NCI-H2196 treated with DMSO at 0.1 percent for 48 hours (cell line): ENCODE data around the gene SLC9A3.

ENCODE experiments used
- DNase-seq: peaks from one replicate; lab custom pipeline; 2025; ENCODE audit not compliant: unreplicated experiment; lab: John Stamatoyannopoulos, UW

Gene SLC9A3

GRCh38 chr5:527646-528628 is 3.7 kb upstream of the SLC9A3 start:
- DNase-seq, result no peak

DNA sequence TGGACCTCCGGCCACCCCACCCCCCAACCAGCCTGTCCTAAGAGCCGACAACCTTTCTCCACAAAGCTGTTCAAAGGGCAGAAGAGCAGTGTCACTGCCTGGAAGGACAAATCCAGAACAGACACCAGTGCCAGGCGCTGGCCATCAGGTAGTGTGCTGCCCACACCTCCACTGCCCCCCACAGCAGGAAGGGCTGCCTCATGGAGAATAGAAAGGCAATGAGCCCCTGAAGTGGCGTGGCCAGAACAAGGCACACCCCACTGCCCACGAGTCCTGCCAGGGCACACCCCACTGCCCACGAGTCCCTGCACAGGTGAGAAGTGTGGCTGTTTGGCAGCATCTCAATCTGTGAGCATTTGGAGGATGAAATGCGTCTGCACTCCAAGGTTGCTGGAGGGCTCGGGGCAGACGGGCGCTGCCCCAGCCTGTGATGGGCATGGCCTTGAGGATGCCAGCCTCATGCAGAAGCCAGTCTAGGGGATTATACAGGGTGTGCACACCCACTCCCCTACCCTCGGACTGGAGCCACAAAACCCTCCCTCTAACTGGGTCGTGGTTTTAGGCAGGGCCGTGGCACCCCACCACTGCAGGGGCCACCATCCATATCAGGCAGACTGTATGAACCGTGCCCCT is 2.3 kb upstream of the SLC9A3 start:
- DNase-seq, result no peak

DNA sequence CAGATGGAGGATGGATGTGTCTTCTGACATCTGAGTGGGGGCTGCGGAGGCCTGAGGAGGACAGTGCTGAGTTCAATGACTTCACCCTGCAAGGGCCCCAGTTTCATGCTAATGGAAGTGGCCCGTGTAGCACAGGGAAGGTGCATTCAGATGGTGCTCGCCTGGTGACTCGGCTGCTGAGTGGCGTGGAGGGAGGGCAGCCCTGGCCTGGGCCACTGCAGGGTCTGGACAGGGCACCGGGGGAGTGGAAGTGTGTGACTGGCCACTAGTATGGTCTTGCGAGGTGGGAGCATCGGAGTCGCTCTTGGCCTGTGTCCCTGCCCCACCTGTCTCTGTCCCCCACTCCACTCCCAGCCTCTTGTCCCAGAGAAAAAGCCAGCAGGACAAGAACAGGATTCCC is 1.7 kb upstream of the SLC9A3 start:
- DNase-seq, result no peak

DNA sequence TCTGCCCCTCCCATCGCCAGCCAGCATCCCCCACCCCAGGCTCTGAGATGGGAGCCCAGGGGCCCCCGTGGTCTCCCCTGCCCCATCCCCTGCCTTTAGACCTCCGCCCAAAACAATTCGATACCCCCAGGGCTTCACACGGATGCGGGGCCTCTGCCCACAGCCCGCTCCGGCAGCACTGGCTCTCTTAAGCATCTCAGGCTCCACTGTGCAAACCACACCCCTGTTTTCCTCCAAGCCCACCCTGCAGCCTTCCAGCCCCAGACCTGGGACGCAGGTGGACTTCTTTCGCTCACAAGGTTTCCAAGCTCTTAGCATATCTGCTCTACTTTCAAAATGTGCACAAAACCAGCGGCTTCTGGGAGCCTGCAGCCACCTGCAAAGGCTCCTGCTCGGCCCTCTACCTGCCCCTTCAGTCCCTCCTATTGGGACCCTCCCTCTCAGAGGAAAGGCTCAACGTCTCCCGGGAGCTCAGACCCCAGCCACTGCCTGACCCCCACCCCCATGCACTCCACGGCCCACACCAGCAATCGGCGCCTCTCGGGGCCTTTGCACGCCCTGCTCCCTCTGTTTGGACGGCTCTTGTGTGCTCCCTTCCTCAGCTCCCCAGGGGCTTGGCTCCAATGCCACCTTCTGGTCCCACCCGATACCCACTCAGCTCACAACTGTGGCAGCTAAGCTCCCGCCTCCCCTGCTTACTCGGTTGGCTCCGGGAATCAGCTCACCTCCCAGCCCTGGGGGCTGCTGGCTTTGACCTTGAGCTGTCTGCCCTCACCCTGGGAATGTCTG is 918 bp upstream of the SLC9A3 start:
- DNase-seq, result no peak

DNA sequence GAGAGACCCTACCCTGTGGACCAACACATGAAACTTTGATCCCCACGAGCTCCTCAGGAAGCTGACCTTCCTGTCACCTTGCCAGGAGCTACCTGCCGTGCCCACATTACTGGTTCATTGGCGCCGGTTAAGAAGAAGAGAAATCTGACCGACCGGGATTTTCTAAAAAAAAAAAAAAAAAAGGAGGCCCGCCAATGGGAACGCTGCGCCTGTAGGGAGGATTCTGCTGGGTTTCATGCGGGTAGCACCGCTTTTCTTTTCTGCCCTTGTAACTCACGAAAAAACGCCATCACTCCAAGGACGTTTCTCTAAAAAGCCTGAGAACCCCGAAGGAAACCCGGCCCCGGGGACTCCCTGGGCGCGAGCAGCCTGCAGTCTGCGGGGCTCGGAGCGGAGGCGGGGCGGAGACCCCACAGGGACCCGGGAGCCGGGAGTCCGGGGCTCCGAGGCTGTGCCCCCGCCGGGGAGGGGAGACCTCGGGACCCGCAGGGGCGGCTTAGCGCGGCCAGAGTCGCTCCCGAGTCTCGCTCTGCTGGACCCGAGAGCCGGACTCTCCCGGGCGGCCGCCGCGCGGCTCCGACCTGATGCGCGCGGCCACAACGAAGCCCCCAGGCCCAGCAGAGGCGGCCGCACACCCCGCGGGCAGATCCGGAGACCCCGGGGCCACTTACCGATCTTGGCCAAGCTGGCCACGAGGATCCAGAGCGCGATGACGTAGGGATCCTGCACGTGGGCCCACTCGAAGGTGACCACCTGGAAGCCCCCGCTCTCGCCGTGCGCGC is 617 bp downstream of the SLC9A3 start:
- DNase-seq, result no peak

DNA sequence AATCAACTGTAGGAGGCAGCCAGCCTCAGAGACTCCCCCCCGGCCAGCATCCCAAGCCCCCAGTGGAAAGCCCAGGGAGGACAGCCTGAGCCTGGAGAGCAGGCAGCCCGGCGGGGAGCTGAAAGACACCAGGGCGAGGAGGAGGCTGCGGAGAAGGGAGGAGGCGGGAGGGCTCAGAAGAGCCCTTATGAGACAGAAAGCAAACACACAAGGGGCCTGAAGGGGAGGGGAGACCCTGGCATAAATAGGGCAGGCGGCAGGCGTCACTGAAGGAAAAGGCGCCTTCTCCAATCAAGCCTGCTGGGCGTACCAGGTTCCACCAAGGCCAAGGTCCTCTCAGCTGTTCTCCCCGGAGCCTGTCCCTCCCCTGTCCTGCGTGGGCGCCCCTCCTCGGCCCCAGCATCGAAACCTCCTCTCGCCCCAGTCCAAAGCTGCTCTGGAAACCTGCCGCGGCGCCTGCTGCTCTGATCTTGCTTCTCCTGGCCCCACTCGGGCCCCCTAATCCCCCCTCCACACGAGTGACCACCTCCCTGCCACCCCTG is 1.3 kb downstream of the SLC9A3 start:
- DNase-seq, result no peak

- DNase-seq, result no peak
These were observed 2.1 kb downstream of the SLC9A3 start for GRCh38 chr5:522116-522515.

- no peak for DNase-seq
These were observed 2.6 kb downstream of the SLC9A3 start for GRCh38 chr5:521680-522079.

DNA sequence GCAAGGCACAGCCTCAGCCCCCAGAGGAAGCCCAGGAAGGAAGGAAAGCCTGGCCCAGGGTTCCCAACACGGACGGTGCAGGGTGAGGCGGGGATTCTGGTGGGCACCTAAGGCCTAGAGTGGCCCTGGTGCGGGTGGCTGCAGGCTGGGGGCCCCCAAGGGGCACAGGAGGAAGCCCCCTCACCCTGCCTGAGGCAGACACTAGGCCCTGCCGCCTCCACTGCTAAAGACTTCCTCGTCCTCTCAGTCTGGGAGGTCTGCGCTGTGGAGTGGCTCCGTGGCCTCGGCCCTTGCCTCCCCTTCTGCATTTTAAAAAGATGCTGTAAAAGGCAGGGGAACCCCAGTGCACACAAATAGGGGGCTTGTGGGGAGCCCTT is 3.4 kb downstream of the SLC9A3 start:
- DNase-seq, result no peak

- DNase-seq, result no peak
These were observed 3.9 kb downstream of the SLC9A3 start for GRCh38 chr5:520196-520849.

DNA sequence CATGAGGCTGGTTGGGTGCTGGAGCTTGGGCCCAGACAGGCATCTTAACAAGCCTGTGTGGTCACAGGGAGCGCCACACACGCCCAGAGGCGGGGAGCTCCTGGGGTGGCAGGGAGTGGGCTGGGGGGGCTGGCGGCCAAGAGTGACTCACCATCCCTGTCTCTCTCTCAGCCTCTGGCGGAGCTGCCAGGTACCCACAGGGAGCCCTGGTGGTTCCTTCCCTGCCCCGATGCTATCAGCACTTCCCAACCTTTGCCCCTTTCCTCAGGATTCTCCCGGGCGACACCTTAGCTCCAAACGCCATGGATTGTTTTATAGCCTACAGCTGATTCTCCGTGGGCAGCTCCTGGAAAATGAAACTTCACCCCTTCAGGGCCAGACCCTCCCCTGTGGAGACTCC is 5.5 kb downstream of the SLC9A3 start:
- DNase-seq, result no peak

GRCh38 chr5:517535-518100 is 6.6 kb downstream of the SLC9A3 start:
- no peak for DNase-seq

- no peak for DNase-seq
These were observed 7.3 kb downstream of the SLC9A3 start for GRCh38 chr5:516980-517379.

DNA sequence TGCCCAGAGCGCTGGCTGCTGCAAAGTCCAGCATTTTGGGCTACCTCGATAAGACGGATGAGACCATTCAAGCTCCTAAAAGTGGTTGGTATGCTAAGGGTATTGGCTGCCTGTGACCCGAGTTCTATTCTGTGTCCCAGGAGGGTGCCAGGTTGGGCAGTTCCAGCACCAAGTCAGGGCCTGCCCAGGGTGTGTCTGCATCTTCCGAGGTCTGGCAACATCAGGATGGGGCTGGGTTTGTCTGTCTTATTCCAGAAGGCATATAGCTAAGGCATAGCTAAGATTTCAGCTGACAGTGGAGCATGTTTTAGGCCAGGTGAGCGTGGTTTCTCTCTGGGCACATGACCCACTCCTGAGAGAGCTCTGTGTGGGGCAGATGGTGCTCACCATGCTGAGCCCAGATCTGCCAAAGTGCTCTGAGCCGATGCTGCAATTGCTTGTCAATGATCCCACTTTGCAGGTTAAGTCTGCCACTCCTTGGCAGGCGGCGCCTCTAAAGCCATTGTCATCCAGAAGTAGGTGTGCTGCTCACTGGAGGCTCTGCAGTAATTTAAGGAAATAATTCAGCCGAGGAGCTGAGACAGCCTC is 7.8 kb downstream of the SLC9A3 start:
- DNase-seq, result no peak

DNA sequence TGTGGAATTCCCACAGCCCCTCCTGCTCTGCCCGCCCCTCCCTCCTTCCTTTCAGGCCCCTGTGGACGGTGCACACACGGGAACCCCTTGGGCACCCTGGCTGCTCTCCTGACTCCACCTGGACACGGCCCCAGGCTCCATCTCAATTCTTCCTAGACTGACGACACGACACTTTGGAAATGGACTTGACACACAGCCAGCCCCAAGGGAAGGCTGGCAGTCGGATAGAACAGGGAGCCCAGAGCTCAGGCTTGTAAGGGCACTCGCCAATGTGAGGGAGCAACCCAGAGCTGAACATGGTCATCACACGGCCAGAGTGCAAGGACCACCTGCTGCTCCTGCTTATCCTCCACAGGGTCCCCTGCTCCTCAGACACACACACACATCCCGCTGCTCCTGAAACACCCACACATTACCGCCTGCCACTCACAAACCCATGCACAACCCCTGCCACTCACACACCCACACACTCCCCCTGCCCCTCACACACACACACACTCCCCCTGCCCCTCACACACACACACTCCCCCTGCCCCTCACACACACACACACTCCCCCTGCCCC is 8.9 kb downstream of the SLC9A3 start:
- DNase-seq, result no peak

DNA sequence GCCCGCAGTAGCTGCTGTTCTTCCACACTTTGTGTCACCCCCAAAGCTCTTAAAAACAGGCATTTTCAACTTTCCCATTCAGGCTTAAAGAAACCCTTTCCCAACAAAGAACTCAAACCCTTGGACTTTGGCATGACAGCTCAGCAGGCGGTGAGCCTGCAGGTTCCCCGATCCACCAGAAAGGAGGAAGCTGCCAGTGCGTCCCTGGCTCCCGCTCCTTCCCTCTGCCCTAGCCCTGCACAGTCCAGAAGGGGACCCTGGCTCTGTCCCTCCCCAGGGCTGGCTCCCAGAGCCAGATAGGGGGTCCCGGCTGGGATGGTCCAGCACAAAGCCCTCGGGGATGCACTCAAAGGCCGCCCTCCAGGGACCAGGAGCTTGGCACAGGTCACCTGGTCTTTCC is 9.6 kb downstream of the SLC9A3 start:
- no peak for DNase-seq

DNA sequence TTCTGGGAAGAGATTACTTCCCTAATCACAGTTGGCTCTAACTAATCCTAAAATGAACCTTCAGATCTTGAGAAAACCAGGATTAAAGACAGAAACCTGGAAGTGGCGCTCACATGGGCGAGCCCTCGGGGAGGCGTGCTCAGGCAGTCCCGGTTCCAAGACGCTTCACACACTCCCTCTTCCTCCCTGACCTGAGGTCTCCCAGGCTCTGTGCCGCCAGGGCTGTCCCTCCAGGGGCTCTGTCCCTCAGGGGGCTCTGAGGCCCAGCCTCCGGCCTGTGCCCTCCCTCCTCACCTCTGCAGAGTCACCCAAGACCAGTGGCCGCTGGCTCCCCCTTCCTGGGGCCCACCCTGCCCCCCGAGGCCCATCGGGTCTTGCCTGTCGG is 10.2 kb downstream of the SLC9A3 start:
- no peak for DNase-seq

GRCh38 chr5:513216-514100 is 10.8 kb downstream of the SLC9A3 start:
- DNase-seq, result no peak
